Activated naive CD4-positive, alpha-beta T cell treated with anti-CD3 and anti-CD28 coated beads, Interleukin-2, amount 50 U/mL, for 16 hours (primary cell): ENCODE measurements around the gene RIMS3.

Experiments used
- DNase-seq: peaks from one replicate; pipeline ENCODE4 v3.0.0-alpha.2; 2020

The RIMS3 gene

GRCh38 chr1:40628903-40629292 is 36.6 kb downstream of the RIMS3 start:
- DNase-seq: no peak

- no peak for DNase-seq
These were observed 37.2 kb downstream of the RIMS3 start for GRCh38 chr1:40627987-40628902.

GRCh38 chr1:40626383-40626770 is 39.1 kb downstream of the RIMS3 start:
- no peak for DNase-seq

DNA sequence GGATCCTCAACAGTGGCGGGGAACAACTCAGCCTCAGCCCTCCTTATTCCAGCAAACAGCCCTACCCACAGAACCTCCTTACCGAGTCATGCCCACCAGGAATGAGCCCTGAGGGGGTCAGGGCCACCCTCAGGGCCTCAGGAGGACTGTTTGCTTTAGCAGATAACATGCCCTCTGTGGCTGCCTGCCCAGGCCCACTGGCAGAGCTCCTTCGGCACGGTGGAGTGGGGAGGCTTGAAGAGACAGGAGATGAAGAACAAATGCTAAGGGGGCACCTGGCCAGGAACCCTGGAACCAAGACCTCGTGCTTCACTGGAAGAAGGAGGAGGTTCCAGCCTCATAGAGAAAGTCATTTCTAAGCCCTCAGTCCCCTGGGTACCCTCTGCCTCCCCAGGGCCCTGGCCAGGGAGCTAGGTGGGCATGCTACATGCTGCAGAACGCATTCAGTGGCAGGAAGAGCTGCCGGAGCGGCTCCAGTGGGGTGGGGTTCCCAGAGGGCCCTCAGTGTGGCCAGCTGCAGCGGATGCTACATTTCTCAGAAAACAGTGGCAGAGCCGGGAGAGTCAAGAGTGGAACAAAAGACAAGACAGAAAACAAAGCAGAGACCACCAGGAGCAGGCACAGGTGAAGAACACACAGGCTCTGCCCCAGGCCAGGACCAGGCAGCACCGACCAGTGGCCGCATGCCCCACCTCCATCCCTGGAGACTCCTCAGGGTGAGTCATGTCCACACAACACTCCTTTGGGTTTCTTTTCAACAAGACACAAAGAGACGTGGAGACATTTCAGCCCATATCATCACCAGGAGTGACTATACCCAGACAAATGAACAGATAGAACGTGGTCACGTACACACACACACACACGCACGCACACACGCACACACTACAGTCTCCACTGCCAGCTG is 39.8 kb downstream of the RIMS3 start:
- DNase-seq: no peak

DNA sequence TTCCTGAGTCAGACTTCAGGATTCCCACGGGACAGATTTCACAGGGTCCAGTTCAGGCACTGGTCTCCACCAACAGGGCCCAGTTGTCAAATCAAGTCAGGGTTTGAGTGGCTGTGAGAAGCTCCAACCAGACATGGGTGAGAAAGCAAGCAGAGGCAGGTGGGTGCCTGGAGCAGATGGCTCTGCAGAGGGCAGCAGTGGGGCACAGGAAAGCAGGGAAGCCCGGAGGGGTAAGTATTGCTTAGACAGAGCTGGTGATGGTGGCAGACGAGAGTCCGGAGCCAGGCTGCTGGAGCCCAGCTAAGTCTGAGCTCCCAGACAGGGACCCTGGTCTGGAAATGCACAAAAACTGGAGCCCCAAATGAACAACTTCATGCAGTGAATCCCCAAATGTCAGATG is 40.4 kb downstream of the RIMS3 start:
- DNase-seq: no peak

DNA sequence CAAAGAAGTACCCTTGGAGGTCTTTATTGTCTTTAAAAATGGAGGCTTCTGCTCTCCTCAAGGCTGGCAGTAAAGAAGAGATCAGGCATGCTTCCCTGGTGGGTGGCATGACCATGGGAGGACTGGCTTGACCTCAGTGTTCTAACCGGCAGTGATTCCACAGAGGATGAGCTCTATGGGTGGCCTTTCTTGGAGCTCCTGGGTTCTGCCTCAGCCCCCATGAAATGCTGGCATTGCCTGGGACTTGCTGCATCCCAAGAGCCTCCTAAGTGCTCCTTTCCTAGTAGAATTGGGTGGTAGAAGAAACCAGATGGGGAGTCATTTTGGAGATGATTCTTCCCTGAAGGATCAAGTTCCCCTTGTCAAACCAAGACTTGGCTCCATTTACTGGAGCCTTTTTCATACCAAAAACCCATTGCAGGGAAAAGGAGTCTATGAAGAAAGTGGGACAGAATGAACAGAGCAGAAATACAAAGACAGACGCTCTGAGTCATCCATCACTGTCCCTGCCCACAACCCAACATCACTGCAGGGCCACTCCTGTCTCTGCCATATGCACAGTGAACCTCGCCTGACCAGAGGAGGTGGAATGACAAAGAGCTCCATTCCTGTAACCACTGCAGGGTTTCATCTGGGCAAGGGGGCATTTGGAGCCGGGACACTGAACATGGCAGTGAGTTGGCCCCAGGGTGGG is 42.4 kb downstream of the RIMS3 start:
- no peak for DNase-seq

DNA sequence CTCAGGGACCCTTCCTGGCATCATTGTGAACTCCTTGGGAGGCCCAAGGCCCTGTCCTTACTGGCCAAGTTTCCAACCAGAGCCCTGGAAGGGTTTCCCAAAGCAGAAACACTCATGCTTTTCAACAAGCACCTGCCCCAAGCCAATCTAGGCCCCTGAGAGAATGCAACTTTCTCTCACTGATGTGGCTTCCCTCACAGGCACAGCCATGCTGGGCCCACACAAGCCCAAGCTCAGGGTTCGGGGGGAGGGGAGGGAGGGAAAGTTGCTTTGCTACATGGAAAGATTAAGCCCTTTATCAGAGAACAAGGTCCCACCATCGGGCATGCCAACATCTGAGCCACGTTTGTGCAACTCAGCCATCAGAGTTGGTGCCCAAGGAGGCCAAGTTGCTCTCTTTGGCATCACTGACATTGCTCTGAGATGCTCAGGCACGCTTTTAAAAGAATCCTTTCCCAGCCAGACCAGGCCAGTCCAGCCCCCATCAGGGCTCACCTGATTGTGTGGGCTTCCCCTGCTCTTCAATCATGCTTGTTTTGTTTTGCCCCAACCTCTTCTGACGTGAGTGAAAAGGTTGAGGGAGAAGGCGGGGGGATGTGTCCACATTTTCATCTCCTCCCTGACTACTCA is 43.5 kb downstream of the RIMS3 start:
- no peak for DNase-seq

GRCh38 chr1:40620586-40621210 is 44.8 kb downstream of the RIMS3 start:
- DNase-seq: no peak

DNA sequence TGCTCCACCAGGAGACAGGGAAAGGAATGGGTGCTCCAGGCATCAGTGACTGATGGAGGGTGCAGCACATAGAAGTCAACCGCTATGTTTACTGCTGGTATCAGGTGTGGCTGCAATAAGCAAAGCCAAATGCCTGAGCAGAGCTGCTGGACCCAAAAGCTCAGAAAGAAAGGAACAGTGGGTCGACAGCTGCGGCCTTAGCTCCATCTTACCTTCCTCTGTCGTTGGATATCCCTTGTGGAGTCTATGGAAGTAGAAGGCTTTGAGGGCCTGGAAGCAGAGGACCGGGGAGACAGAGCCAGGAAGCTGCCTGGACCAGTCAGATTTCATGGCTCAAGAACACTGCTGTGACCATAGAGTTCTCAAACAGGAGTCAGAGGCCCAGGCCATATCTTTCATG is 45.3 kb downstream of the RIMS3 start:
- DNase-seq: no peak

- no peak for DNase-seq
These were observed 47.4 kb downstream of the RIMS3 start for GRCh38 chr1:40618108-40618507.

DNA sequence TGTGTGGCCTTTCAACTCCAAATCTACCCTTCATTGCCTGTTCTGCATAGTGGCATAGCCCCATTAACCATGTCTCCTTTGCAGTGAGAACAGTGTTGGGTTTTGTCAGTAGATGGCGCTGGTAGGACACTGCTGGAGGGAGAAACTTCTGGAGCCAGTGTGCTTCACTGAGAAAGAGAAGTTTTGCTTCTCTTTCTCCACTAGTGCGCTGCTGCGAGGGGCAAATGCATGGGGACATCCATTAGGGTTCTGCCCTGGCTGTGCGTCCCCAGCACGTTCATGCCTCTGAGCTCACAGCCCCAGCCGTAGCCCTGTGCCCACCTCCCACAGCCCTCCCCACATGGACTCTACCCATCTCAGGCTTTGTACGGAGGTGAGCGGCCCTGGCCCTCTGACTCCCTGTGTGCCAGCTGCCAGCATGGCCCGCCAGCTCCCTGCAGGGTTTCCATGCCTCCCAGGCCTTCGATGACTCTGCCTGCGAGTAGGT is 53.1 kb downstream of the RIMS3 start:
- DNase-seq: peak; percentile 68

DNA sequence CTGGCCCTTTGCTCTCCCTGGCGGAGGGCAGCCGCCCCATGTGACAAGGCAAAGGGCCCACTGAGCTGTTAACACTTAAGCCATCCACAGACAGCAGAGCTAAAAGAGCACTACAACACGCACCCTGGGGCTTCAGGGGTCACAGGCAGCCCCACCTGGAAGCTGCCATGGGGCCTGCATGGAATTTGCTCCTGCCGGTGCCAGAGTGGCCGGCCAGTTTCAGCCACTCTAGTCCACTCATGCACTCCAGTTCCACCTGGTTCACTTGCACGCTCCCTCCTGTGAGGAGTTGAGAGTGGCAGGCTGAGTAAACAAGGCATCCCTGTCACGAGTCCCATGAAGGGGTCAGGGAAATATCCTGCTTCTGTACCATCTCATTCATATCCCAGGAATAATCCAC is 55.3 kb downstream of the RIMS3 start:
- DNase-seq: no peak

DNA sequence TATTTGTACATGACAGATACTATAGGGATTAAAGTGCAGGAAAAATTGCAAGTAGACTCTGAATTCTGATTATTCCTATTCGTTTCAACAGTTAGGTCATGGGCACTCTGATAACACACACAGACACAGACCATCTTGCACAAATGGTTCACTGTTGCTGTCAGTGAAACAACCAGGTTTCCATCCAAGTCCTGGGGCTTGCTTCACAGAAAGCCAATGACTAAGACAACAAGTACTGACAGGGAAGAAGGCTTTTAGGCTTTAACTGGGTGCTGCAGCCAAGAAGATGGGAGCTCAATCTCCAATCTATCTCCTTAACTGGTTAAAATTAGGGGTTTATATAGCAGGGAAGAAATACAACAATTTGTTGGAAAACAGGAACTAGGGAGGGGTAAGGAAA is 57.6 kb downstream of the RIMS3 start:
- DNase-seq: no peak

GRCh38 chr1:40606978-40607377 is 58.5 kb downstream of the RIMS3 start:
- no peak for DNase-seq

DNA sequence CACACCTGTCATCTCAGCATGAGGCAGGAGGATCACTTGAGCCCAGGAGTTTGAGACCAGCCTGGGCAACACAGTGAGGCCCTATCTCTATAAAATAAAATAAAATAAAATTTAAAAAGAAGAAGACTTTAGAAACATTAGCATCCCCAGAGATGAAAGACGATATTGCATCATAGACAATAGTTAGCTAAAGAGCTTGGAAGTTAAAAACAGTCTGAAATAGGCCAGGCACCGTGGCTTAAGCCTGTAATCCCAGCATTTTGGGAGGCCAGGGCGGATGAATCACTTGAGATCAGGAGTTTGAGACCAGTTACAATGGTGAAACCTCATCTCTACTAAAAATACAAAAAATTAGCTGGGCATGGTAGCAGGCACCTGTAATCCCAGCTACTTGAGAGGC is 59.3 kb downstream of the RIMS3 start:
- DNase-seq: no peak

- no peak for DNase-seq
These were observed 65.6 kb downstream of the RIMS3 start for GRCh38 chr1:40599926-40600325.

DNA sequence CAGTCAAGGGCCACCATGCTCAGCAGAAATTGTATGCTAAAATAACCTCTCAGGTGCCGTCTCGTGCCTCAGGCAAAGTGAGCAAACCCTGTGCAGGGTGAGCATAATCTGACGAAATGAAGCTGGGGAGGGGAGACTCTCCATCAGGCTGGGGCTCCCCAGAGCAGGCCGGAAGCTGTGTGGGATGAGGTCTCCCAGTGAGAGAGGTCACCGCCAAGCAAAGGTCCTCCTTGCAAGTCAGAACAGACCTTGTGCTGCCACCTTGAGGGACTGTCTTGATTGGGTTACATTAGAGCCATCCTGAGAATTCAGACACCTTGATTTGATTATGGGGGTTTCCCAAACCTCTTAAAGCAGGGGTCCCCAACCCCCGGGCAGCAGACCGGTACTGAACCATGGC is 69.9 kb downstream of the RIMS3 start:
- no peak for DNase-seq

DNA sequence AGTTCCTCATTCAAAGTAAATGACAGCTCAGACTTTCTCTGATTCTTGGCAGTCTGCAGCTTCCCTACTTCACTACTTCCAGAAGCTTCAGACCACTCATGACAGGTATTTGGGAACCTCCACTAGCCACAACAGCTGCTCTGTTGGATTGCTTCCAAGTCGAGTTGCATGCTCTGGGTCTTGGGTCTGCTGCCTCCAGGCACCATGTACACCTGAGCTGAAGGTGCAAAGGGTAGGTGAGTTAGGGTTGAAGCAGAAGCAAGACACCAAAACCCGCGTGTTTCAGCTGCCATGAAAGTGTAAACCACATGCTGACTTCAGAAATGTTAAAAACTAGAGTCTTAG is 71.3 kb downstream of the RIMS3 start:
- DNase-seq: no peak

GRCh38 chr1:40593449-40594186 is 71.9 kb downstream of the RIMS3 start:
- no peak for DNase-seq

DNA sequence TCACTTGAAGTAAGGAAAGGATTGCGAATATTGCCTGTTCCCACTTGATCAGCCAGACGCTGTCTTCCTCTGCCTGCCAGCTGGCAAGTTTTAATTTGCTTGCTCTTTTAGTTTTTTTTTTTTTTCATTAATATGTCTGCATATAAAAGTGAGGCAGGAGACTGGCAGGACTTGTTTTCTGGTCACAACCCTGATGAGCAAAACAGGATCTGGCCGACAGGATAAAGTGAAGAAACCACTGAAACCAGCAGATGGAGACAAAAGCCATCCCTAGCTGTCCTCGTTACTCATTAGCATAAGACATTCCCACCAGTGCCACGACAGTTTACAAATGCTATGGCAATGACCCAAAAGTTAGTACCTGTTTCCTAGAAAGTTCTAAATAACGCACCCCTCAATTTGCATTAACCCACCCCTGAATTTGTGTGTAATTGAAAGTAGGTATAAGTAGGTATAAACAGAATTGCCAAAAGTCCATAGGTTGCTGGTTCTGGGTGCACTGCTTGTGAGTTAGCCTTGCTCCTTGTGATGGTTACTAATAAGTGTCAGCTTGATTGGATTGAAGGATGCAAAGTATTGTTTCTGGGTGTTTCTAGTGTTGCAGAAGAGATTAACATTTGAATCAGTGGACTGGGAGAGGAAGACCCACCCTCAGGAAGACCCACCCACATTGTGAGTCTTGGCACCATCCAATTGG is 73.2 kb downstream of the RIMS3 start:
- no peak for DNase-seq

DNA sequence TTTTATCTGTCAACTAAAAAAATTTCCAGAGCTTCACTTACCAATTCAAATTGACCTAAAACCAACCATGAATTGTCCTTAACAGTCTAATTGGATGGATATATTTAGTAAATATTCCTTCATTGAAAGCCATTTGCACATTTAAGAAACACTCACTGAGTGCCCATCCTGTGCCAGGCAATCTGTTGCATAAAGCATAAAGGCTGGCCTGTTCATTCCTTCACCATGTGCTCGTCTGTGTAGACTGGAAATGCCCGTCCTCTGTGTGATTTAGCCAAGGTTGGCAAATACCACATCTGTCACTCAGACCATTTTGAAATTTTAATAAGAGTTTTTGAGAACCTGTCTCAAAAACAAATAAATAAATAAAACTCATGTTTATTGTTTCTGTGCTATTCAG is 76.9 kb downstream of the RIMS3 start:
- no peak for DNase-seq
